A673 (cell line): ENCODE data around the gene MRPL12. TPM values are rescaled to one million over a fixed set of nuclear protein-coding genes. Genes with fewer than 3 reads are reported as not detected.

Experiments
- BruUV-seq: library from RNA; stranded (reverse); fragments of 400-500 nt; replicated peaks from 2 replicates; lab custom pipeline; 2021; lab: Mats Ljungman, UMichigan
- CTCF ChIA-PET: fragments of 300-600 bp; sonication (Branson Sonifier 250); formaldehyde crosslinking; loops from one replicate; lab custom pipeline; 2022; ENCODE audit warnings: antibody characterized with exemption; lab: Charles Lee
- POLR2A ChIA-PET: fragments of 300-600 bp; sonication (Branson Sonifier 250); formaldehyde crosslinking; loops from one replicate; lab custom pipeline; 2022; ENCODE audit warnings: antibody characterized with exemption; ENCODE audit not compliant: low non-redundant PET; lab: Charles Lee
- DNase-seq: peaks from one replicate; pipeline ENCODE4 v3.0.0-alpha.2; 2015; ENCODE audit warnings: low spot score
- H3K27ac ChIP-seq: fragments of 200-600 bp; sonication (generic); 2 replicates; pipeline ENCODE4 v1.5.1; 2016; ENCODE audit warnings: mixed run types, low read depth, mild to moderate bottlenecking, mixed read lengths, antibody characterized with exemption, low read length; ENCODE audit not compliant: poor library complexity, severe bottlenecking
- H3K27me3 ChIP-seq: fragments of 200-600 bp; sonication (generic); replicated peaks from 2 replicates; pipeline ENCODE4 v1.6.1; 2017; ENCODE audit warnings: mixed run types, low read depth, mild to moderate bottlenecking, mixed read lengths, antibody characterized with exemption, low read length; ENCODE audit not compliant: insufficient read depth, poor library complexity
- H3K36me3 ChIP-seq: fragments of 200-600 bp; sonication (generic); 2 replicates; pipeline ENCODE4 v1.6.1; 2016; ENCODE audit warnings: mixed run types, mild to moderate bottlenecking, mixed read lengths, antibody characterized with exemption, low read length; ENCODE audit not compliant: insufficient read depth, poor library complexity, severe bottlenecking
- H3K4me1 ChIP-seq: fragments of 200-600 bp; sonication (generic); 2 replicates; pipeline ENCODE4 v1.6.1; 2017; ENCODE audit warnings: mixed run types, mild to moderate bottlenecking, mixed read lengths, antibody characterized with exemption, low read length; ENCODE audit not compliant: insufficient read depth, poor library complexity, severe bottlenecking
- H3K4me3 ChIP-seq: fragments of 200-600 bp; sonication (generic); 2 replicates; pipeline ENCODE4 v1.5.1; 2016; ENCODE audit warnings: low read depth, mixed run types, mild to moderate bottlenecking, mixed read lengths, low read length; ENCODE audit not compliant: poor library complexity, severe bottlenecking
- H3K9me3 ChIP-seq: fragments of 200-600 bp; sonication (generic); 2 replicates; pipeline ENCODE4 v1.6.1; 2016; ENCODE audit warnings: mixed run types, low read depth, mild to moderate bottlenecking, mixed read lengths, antibody characterized with exemption, low read length; ENCODE audit not compliant: poor library complexity, severe bottlenecking
- EZH2 ChIP-seq: fragments of 200-600 bp; sonication (generic); IDR thresholded peaks from 2 replicates; pipeline ENCODE4 v1.6.1; 2017; ENCODE audit warnings: borderline replicate concordance, low read depth, mild to moderate bottlenecking, mixed read lengths, antibody characterized with exemption, low read length; ENCODE audit not compliant: poor library complexity, severe bottlenecking
- intact Hi-C: fragments of 100-400 bp; cut with micrococcal nuclease; formaldehyde crosslinking; loops from one replicate; pipeline ENCODE4 v1.10.0; 2022; ENCODE audit not compliant: unreplicated experiment
- microRNA-seq: library from miRNA; unstranded; fragments of <30 nt; microRNA quantifications from one replicate; pipeline ENCODE4 v1.2.0, GENCODE V29; 2021
- total RNA-seq: library from RNA; stranded (reverse); gene quantifications from 2 replicates; pipeline ENCODE4 v1.2.3, GENCODE V29; 2021
- TF ChIP-seq, protein P1 (sequence below): fragments of 300-800, 200-600 bp; sonication (generic); conservative IDR thresholded peaks from 2 replicates; pipeline ENCODE4 v1.5.1; 2017; ENCODE audit warnings: low read depth, mild to moderate bottlenecking, antibody characterized with exemption, low read length, moderate library complexity, mixed read lengths

Gene MRPL12
- total RNA-seq, 1 experiment from 2014 or later = 186 TPM

DNA sequence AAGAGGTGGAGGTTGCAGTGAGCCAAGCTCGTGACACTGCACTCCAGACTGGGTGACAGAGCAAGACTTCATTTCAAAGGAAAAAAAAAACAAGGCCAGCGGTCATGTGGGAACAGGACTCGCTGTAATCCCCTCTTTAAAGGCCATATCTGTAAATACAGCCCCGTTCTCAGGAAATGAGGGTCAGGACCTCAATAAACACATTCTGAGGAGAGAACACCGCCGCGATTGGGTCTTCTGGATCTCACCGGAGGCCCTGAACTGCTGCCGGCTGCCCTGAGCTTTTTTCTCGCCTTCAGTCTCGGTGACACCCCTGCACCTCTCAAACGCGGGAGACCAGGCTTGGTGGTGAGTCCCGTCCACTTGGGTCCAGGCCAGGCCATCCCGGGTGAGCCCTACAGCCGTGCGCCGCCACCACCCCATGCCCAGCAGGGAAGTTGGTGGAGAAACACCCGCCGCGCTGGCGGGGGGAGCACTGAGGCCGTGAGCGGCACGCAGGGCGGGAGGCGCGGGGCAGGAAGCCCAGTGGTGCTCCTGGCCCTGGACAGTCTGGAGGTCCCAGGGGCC is 37.3 kb downstream of the MRPL12 start:
- peaks cover 3% of the 10 kb centered on the region for H3K4me1 ChIP-seq
- no peak for DNase-seq
- TF ChIP-seq, protein P1, sequence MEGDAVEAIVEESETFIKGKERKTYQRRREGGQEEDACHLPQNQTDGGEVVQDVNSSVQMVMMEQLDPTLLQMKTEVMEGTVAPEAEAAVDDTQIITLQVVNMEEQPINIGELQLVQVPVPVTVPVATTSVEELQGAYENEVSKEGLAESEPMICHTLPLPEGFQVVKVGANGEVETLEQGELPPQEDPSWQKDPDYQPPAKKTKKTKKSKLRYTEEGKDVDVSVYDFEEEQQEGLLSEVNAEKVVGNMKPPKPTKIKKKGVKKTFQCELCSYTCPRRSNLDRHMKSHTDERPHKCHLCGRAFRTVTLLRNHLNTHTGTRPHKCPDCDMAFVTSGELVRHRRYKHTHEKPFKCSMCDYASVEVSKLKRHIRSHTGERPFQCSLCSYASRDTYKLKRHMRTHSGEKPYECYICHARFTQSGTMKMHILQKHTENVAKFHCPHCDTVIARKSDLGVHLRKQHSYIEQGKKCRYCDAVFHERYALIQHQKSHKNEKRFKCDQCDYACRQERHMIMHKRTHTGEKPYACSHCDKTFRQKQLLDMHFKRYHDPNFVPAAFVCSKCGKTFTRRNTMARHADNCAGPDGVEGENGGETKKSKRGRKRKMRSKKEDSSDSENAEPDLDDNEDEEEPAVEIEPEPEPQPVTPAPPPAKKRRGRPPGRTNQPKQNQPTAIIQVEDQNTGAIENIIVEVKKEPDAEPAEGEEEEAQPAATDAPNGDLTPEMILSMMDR = no peak
- no peak for TF ChIP-seq EZH2
- no TSS peak for BruUV-seq
- no peak overlapping the region for H3K27ac ChIP-seq
- no peaks in the 10 kb centered on the region for H3K9me3 ChIP-seq
- intact Hi-C loops = no loop called here
- no peaks in the 10 kb centered on the region for H3K36me3 ChIP-seq
- CTCF ChIA-PET = no interaction called here
- no peak overlapping the region for H3K4me3 ChIP-seq
- POLR2A ChIA-PET = no interaction called here
- no peaks in the 10 kb centered on the region for H3K27me3 ChIP-seq

DNA sequence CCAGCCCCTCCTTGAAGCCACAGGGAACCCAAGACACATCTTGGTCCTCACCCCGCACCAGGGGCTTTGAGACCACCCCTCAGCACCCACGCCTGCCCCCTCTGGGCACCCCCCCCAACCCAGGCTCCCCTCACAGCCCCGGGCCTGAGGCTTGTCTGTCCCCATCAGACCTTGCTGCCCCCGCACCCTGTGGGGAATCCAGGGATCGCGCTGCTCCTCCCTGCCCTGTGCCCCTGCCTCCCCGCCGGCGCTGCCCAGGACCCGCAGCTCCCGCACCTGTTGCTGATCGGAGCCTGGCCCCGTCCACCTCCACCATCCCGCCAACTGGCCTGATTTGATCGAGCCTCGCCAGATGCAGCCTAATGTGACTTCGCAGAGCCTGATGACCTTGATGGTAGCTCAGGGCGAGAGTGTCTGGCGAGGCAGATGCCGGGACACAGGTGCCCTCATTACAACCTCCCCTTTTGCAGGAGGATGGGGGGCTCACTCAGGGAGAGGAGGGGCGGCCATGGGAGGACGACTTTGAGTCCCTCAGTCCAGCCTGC is 38.0 kb downstream of the MRPL12 start:
- no peaks in the 10 kb centered on the region for H3K36me3 ChIP-seq
- no peak for DNase-seq
- BruUV-seq = no TSS peak
- no peak overlapping the region for H3K27ac ChIP-seq
- intact Hi-C loops = no loop called here
- no peaks in the 10 kb centered on the region for H3K4me1 ChIP-seq
- H3K27me3 ChIP-seq = no peaks in the 10 kb centered on the region
- no peak overlapping the region for H3K4me3 ChIP-seq
- H3K9me3 ChIP-seq = no peaks in the 10 kb centered on the region
- ChIA-PET CTCF (no interaction called here), POLR2A (no interaction called here)
- TF ChIP-seq EZH2 = no peak
- TF ChIP-seq, protein P1 = no peak

DNA sequence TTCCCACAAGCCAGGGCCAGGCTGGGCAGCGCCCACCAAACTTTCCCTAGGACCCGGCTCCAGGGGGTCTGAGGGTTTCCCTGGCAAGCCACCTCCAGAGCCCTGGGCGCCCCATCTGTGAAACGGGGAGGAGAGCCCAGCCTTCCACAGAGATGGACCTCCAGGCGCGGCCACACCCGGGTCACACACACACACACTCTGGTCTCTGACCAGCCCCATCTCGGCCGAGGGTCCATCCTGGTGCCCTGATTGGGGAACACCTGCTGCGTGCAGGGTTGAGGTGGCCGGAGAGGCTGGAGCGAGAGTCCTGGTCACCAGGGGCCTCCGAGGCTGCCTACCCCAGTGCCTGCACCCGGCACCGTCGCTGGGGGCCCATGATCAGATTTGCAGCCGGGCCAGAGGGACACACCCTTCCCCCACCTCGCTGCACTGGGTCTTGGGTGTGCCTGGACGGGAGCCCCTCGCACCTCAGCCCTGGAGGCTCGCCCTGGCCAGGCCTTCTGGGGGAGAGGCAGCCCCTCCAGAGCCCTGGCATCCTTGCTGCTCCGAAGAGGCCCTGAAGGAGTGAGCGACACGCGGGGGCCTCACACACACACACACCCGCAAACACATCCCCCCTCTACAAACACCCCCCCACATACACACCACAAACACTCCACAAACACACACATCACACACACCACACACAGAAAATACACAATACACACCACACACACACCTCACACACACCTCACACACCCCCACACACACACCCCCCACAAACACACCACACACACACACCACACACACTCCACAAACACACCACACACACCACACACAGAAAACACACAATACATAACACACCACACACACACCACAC is 38.7 kb downstream of the MRPL12 start:
- DNase-seq = no peak
- POLR2A ChIA-PET = no interaction called here
- H3K36me3 ChIP-seq = no peaks in the 10 kb centered on the region
- no peak for TF ChIP-seq EZH2
- TF ChIP-seq, protein P1 = no peak
- H3K27ac ChIP-seq = no peak overlapping the region
- BruUV-seq = no TSS peak
- intact Hi-C loops = no loop called here
- H3K4me3 ChIP-seq = no peak overlapping the region
- no peaks in the 10 kb centered on the region for H3K4me1 ChIP-seq
- no peaks in the 10 kb centered on the region for H3K9me3 ChIP-seq
- H3K27me3 ChIP-seq = no peaks in the 10 kb centered on the region
- CTCF ChIA-PET = no interaction called here

Small RNA genes within 50 kb of the gene (microRNA-seq; reads per million reads assigned to microRNA genes)
- 1.9 reads per million for gene MIR6786

Other genes starting within 250 kb of the MRPL12 start
- 2,855 and 3,247 TPM in 2 replicates for gene ACTG1, start 190.6 kb upstream of the MRPL12 start, total RNA-seq
- gene FSCN2, start 175.0 kb upstream of the MRPL12 start, total RNA-seq = 0.26 and 0.31 TPM in 2 replicates
- 49.4 and 49.5 TPM in 2 replicates for gene FAAP100, start 151.0 kb upstream of the MRPL12 start, total RNA-seq
- 188 and 195 TPM in 2 replicates for gene NPLOC4, start 66.3 kb upstream of the MRPL12 start, total RNA-seq
- gene TSPAN10, start 66.2 kb upstream of the MRPL12 start, total RNA-seq = 0.74 and 1.1 TPM in 2 replicates
- 0.43 and 0.52 TPM in 2 replicates for gene PDE6G, start 46.8 kb upstream of the MRPL12 start, total RNA-seq
- gene OXLD1, start 36.8 kb upstream of the MRPL12 start, total RNA-seq = 36.1 and 44.6 TPM in 2 replicates
- 52.8 and 56.3 TPM in 2 replicates for gene CCDC137, start 36.6 kb upstream of the MRPL12 start, total RNA-seq
- 62.8 and 67.4 TPM in 2 replicates for gene ARL16, start 19.6 kb upstream of the MRPL12 start, total RNA-seq
- gene HGS, start 19.4 kb upstream of the MRPL12 start, total RNA-seq = 145 and 187 TPM in 2 replicates
- 46.8 and 56.2 TPM in 2 replicates for gene SLC25A10, start 8.9 kb downstream of the MRPL12 start, total RNA-seq
- gene GCGR, start 100.8 kb downstream of the MRPL12 start, total RNA-seq = not detected in 2 replicates
- 126 and 130 TPM in 2 replicates for gene MCRIP1, start 129.9 kb downstream of the MRPL12 start, total RNA-seq
- gene PPP1R27, start 131.7 kb downstream of the MRPL12 start, total RNA-seq = not detected in 2 replicates
- 491 and 503 TPM in 2 replicates for gene P4HB, start 157.2 kb downstream of the MRPL12 start, total RNA-seq
- gene ARHGDIA, start 168.0 kb downstream of the MRPL12 start, total RNA-seq = 568 and 667 TPM in 2 replicates
- gene ALYREF, start 188.2 kb downstream of the MRPL12 start, total RNA-seq = 251 and 258 TPM in 2 replicates
- gene ANAPC11, start 188.4 kb downstream of the MRPL12 start, total RNA-seq = 128 and 138 TPM in 2 replicates
- gene NPB, start 198.9 kb downstream of the MRPL12 start, total RNA-seq = 0.75 and 0.87 TPM in 2 replicates
- 55.4 and 58.3 TPM in 2 replicates for gene PCYT2, start 208.0 kb downstream of the MRPL12 start, total RNA-seq
- 34.8 and 36.6 TPM in 2 replicates for gene SIRT7, start 214.8 kb downstream of the MRPL12 start, total RNA-seq
- 46.7 and 49.7 TPM in 2 replicates for gene MAFG, start 224.4 kb downstream of the MRPL12 start, total RNA-seq
- 75.5 and 108 TPM in 2 replicates for gene PYCR1, start 233.9 kb downstream of the MRPL12 start, total RNA-seq
- not detected in 2 replicates for gene MYADML2, start 243.9 kb downstream of the MRPL12 start, total RNA-seq